GOT3 (cell line): Measurements from ENCODE around the gene TRIO.
"Not testable (repeated sequence)": the region's sequence is repeated elsewhere in the genome, so short reads cannot be mapped to it uniquely, and the experiment has no call there.

Experiments used
- DNase-seq: peaks from one replicate; lab custom pipeline; 2025; ENCODE audit warnings: mixed read lengths; lab: John Stamatoyannopoulos, UW

Gene TRIO

DNA sequence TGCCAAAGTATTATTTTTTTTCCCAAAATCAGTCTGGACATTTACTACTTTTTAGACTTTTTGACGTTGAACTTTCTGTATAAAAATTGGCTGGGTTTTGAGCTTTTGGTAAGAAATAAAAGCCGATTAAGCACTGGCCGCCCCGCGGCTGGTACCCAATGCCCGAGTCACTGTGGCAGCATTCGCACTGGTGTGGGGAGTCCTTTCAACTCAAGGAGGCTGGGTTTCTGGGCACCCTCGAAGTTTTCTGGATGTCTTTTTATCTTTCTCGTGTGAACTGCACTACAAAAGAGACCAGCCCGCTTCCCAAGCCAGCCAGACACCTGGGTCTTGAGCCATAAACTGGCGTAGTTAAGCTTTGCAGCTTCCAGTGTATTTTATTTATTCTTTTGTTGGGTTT lies 366.4 kb downstream of the TRIO start:
- DNase-seq, result no peak

DNA sequence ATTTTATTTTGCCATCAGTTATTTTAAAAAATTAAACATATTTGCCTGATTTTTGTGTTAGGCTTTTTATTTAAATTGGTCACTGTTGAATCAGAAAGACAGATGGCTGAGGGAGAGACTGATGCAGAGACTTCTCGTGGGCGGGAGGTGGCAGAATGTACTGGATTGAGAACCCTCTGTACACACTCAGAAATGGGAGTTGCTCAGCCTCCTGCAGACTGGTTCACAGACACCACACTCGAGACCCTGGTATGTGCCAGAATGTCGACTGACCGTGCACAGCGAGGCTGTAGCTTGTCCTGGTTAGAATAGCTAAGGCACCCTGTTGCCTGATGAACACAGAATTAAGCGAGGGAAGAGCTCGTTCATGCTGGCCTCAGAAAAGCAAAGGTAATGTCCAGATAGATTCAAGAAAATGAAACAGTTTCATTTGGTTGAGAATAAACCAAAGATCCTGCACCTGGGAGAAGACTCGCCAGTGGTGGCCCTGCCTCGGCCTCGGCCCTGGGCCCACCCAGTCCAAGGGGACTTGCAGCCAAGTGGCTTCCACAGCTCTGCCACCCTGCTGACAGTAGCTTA lies 367.1 kb downstream of the TRIO start:
- no peak for DNase-seq

DNA sequence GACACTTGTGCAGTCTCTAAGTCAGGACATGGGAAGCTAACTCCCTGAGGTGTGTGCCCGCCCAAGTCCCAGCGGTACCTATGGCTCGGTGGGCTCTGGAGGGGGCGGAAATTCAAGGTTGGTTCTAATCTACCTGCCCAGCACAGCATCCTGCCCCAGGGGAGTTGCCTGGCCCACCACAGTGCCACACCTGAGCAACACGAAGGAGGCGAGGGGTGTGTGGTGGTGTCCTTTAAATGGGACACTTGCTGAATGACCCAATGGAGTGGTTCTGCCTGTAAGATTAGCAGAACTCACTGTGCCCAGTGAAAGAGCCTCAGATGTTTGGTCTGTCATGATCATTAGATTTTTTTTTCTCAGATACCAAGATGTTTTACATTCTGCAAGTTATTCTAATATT lies 367.7 kb downstream of the TRIO start:
- DNase-seq, result no peak

DNA sequence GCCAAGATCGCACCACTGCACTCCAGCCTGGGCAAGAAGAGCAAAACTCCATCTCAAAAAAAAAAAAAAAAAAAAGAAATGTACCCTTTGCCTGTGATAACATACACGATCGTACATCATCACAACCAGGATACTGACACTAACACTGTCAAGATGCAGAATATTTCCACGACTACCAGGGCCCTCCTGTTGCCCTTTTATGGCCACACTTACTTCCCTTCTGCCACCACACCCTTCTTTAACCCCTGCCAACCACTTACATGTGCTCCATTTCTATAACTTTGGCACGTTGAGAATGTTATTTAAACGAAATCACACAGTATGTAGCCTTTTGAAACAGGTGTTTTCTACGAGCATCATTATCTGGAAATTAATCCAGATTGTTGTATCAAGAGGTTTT lies 369.4 kb downstream of the TRIO start:
- no peak for DNase-seq

DNA sequence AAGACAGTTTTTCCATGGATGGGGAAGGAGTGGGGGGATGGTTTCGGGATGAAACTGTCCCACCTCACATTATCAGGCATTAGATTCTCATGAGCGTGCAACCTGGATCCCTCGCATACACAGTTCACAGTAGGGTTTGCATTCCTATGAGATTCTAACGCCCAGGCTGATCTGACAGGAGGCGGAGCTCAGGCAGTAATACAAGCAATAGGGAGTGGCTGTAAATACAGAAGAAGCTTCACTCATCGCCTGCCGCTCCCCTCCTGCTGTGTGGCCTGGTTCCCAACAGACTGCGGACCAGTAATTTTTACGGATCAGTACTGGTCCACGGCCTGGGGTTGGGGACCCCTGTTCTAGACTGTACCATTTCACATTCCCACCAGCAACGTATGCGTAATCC lies 370.1 kb downstream of the TRIO start:
- DNase-seq, result no peak

DNA sequence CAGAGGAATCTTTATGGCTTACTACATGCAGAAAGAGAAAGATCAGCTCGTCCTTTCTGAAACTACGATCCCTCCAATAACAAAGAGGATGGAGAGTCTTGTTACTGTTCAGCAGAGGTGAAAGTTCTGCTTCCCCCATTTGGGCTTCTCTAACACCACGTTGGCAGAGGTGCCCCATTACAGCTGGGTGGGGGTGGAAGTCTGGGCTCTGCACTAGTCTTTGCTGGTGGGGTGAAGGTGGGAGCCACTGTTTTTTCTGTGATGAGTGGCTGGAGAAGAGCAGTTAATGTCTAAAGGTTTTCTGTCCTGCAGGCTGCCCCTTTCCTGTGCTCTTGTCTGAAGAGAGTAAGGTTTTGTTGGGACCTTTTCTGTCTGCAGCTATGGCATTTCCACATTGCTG lies 373.8 kb downstream of the TRIO start:
- no peak for DNase-seq

DNA sequence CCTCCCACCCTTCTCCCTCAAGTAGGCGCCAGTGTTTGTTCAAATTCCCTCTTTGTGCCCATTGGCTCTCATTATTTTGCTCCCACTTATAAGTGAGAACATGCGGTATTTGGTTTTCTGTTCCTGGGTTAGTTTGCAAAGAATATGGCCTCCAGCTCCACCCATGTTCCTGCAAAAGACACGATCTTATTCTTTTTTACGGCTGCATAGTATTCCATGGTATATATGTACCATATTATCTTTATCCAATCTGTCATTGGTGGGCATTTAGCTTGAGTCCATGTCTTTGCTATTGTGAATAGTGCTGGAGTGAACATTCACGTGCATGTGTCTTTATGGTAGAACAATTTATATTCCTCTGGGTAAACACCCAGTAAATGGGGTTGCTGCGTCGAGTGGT lies 375.5 kb downstream of the TRIO start:
- DNase-seq, result no peak

DNA sequence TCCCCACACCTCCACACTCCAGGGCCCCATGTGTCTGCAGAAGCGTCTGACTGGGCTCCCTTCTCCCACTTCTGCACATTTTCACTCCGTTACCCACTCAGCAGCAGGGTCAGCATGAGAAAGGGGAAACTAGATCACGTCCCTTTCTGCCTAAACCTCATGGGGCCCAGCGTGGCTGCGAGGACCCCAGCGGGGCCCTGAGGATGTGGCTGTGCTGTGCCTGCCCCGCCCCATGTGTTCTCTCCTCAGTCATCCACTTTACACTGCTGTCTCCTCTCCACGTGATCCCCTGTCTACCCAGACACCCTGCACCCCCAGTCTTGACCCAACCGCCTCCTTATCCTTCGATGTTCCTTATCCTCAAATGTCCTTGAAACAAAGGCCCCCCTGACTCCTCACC lies 378.6 kb downstream of the TRIO start:
- no peak for DNase-seq

DNA sequence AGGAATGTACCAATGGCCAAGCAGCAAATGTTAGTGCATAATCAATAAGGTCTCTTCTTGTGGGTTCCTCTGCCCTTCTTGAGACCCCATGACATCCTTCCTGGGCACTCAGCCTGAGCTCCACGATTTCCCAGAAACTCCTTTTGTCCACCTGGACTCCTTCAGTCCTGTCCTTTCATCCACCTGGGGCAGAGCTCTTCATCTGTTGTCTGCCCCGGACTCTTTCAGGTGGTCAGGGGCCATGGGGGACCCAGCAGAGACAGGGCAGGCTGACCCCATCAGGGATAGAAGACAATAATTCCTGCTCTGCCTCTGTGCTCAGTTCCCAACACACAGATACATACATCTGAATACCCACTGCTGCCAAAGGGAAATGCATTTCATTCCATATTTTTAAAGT lies 379.6 kb downstream of the TRIO start:
- no peak for DNase-seq

DNA sequence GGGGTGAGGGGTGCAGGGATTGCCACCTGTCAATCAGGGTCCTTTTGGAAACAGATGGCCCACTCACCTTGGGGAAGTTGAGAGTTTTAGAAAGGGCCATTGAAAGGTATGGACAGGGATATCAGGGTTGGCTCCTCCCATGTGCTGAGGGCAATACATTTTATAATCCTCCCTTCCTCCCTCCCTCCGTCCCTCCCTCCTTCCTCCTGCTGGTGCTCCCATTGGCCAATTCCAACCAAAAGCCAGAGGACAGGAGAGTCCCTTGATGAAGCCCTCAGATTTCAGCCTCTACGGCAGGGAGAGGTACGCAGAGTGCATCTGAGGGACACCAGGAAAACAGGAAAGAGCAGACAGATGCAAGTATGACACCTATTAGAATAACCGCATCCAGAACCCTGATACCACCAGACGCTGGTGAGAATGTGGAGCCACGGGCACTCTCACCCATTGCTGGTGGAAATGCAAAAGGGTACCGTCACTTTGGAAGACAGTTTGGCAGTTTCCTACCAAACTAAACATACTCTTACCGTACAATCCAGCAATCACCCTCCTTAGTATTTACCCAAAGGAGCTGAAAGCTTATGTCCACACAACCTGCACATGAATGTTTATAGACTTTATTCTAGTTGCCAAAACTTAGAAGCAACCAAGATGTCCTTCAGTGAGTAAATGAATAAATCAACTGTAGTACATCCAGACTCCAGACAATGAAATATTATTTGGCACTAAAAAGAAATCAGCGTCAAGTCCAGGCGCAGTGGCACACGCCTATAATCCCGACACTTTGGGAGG lies 380.3 kb downstream of the TRIO start:
- DNase-seq, result no peak

DNA sequence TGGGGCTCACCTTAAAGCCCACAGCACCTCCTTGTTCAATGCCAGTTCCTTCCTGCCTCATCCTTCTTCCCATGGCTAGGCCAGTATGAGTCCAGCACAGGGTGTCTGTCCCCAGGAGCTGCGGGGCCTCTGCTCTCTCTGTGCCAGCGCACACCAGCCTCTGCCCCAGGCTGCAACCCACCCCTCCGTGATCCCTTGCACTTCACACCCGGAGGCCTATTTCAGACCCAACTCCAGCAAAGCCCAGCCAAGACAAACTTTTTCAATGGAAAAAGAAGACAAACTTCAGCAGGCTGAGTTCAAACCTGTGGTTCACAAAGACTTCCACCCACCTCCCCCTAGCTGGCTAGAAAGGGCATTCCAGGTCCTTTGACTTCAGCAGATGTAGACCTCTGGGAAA lies 382.3 kb downstream of the TRIO start:
- no peak for DNase-seq

DNA sequence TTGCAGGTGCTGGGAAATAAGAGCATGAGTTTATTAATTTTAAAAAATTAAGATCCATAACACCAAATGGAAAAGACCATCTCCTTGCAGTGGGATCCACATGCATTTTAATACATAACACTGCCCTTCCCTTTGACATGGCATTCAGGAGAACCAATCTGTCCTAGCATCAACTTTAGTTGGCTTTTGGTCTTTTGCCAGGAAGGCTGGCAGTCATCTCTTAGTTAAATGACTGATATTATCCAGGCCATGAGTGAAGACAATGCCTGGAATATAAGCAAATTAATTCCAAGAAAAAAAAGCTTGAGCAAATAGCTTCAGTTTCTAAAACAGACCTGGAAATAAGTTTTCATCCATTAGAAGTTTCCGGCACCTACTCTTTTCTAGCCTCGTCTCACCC lies 383.4 kb downstream of the TRIO start:
- DNase-seq, result no peak

DNA sequence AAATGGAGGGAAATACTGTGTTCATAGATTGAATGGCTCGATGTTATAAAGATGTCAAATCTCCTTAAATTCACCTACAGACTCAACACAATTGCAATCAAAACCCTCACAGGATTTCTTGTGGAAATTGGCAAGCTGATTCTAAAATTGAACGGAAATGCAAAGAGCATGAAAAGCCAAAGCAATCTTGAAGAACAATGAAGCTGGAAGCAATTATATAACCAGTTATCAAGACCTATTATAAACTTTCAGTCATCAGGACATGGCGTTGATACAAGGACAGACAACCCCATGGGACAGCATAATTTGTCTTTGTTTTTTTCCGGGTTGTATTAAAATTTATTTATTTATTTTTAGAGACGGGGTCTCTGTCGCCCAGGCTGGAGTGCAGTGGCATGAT lies 385.0 kb downstream of the TRIO start:
- DNase-seq, result no peak

DNA sequence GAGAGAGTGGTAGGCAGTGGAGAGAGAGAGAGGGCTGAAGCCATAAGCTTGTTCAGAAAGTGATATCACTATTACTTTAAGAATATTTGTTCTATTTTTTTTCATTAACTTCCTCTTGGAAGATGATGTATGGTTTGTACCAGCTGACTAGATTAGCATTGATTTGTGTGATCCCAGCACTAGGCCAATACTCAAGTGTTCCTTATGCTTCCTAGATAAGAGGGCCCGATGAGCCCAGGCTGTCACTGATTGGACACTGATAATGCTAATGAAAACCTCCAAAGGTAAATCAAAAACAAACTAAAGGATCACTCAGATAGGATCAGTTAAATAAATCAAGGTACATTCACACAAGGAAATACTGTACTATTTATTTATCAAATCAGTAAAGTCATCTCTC lies 385.8 kb downstream of the TRIO start:
- DNase-seq, result no peak

DNA sequence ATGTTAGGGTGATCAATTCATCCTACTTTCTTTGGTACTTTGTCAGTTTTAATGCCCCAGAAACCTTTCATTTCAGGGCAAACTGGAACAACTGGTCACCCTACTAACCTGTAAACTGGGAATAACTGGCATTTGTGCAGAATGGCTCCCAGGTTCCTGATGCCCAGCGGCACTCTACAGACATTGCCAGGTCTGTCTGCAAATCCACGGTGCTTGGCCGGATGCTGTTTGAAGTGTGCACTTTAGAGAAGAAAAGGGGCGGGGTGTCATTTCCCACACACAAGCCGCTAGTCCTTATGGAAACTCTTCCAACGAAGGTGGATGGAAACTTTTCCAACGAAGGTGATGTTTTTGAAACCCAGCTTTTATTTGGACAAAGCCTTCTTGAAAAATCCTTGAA lies 388.5 kb downstream of the TRIO start:
- no peak for DNase-seq

DNA sequence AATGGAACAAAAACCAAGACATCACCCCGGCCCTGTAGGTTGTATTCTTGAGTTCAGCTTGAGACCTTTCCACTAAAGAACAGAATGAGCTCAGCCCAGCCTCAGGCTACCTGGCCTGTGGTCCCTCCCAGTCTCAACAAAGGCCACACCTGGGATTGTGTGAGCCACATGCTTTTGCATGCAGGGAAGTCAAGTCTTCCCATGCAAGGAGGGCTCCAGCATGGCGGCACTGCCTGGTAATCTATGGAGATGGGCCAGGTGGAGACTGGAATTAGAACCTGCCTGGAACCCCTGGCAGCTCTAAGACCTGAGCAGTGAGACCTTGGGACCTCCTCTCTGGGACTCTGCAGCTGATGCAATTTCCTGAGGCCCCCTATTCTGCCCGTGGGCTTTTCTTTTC lies 389.0 kb downstream of the TRIO start:
- no peak for DNase-seq

DNA sequence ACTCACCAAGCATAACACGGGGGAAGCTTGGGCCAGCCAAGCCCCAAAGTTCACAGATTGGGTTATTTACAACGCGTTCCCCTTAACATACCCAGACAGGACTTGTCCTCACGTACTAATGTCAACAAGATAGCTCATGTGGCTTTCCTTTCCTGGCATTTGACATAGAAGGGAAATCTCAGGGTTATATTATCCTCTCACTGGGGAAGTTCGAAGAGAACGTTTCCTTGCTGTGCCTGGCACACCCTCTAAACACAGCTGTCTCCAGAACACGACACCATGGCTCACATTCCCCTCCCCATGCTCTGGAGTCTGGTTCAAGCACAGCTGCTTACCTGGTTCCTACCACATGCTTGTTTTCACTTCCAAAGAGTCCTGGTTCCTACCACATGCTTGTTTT lies 391.6 kb downstream of the TRIO start:
- no peak for DNase-seq

DNA sequence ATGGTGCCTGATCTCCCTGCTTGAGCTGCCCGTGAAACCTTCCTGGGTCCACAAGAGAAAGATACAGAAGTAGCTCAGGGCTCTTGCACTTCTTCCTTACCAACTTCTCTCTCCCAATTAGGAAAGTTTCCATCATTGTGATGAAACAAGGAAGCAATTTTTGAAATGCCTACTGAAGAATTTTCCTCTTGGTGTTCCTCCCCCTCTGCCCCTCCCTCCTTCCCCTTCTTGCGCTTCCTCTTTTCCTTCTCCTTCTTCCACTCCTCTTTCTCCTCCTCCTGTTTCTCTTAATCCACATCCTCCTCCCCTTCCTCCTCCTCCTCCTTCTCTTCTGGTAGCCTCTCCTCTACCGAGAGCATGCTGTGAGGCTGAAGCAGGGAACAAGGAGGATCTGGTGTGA lies 402.2 kb downstream of the TRIO start:
- no peak for DNase-seq

DNA sequence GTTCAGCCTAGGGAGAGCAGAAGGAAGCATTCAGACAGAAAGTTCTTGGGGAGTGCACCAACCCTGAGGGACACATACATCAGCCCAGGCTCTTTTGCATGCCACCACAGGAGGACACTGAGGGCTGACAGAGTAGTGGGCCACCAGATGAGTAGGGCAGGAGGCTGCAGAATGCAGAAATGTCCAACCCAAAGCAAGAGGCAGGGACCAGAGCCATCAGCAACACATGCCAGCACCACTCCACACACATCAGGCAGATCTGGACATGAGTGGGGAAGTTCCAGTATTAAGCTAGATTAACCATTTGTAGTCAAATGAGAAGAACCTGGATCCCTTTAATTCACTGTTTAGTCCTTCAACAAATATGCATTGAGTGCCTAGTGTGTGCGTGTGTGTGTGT lies 402.7 kb downstream of the TRIO start:
- no peak for DNase-seq

DNA sequence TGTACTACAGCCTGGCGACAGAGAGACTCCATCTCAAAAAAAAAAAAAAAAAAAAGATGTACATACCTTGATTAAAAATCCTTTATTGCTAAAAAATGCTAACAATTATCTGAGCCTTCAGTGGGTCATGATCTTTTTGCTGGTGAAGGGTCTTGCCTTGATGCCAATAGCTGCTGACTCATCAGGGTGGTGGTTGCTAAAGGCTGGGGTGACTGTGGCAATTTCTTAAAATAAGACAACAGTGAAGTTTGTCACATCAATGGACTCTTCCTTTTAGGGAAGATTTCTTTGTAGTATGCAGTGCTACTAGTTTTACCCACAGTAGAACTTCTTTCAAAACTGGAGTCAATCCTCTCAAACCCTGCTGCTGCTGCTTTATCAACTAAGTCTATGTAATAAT lies 404.5 kb downstream of the TRIO start:
- no peak for DNase-seq

DNA sequence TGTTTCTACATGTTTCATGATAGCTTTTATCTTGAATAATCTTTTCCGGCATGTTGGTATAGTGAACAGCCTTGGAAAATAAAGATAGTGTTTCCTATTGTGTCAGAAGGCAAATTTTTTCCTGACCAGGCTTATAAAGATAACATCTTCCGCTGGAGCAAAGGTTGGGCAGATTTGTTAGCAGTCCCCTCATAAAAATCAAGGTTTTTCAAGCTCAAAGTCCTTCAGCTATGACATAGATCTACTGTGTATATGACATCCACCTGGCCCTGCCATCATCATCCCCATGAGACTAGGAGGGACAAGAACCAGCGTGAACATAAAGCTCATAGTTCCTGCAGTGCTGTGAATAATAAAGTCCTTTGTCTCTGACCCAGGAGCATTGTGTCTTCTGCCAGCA lies 408.1 kb downstream of the TRIO start:
- no peak for DNase-seq

DNA sequence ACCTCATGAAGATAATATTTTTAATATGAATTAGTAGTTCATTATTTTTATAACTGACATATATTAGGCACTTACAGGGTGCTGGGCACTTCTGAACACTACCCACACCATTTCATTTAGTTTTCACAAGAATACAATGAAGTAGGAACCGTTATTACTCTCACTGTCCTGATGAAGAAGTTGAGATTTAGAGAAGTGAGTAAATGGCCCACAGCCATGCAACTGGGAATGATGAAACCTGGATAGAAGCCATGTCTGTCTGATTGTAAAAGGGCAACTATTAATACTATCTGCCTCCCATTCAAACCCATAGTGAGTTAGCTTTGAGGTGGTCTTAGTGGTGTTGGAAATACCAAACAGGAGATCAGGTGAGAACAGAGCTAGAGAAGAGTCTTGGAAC lies 408.9 kb downstream of the TRIO start:
- no peak for DNase-seq

DNA sequence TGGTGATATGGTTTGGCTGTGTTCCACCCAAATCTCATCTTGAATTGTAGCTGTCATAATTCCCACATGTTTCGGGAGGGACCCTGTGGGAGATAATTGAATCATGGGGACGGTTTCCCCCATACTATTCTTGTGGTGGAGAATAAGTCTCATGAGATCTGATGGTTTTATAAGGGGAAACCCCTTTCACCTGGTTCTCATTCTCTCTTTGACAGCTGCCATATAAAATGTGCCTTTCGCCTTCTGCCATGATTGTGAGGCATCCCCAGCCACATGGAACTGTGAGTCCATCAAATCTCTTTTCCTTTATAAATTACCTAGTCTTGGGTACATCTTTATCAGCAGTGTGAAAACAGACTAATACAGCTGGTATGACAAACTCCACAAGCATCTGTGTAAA lies 411.1 kb downstream of the TRIO start:
- DNase-seq, result not testable (repeated sequence)

DNA sequence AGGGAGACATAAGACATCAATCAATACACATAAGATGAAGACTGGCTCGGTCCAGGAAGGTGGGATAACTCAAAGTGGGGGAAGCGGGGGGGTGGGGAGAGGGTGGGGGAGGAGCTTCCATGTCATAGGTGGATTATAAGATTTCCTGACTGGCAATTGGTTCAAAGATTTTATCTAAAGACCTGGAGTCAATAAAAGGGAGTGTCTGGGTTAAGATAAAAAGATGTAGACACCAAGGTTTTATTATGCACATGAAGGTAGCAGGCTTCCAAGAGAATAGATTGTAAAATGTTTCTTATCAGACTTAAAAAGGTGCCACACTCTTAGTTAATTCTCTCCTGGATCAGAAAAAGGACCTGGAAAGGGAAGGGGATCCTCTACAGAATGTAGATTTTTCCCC lies 412.9 kb downstream of the TRIO start:
- no peak for DNase-seq
